Duodenal mucosa (tissue), 2 donors: ENCODE results near the gene TGM2.

Experiments used
- H3K27ac ChIP-seq: one replicate; pipeline ENCODE4 v1.7.0; 2013; ENCODE audit warnings: low read depth, low read length
- H3K27me3 ChIP-seq, 2 donors: one replicate each; pipeline ENCODE4 v1.7.0; 2013; ENCODE audit warnings: low read length in 2 of 2, control low read depth in 1 of 2; ENCODE audit not compliant: insufficient read depth in 2 of 2, control insufficient read depth in 1 of 2
- H3K36me3 ChIP-seq, 2 donors: one replicate each; pipeline ENCODE4 v1.7.0; 2013; ENCODE audit warnings: low read length in 2 of 2, control low read depth in 1 of 2; ENCODE audit not compliant: insufficient read depth in 2 of 2, control insufficient read depth in 1 of 2
- H3K4me1 ChIP-seq, 2 donors: one replicate each; pipeline ENCODE4 v1.7.0; 2013; ENCODE audit warnings: low read length in 2 of 2, control low read depth in 1 of 2; ENCODE audit not compliant: insufficient read depth in 2 of 2, control insufficient read depth in 1 of 2
- H3K4me3 ChIP-seq, 2 donors: one replicate each; pipeline ENCODE4 v1.7.0; 2013; ENCODE audit warnings: low read length in 2 of 2, low read depth in 1 of 2
- H3K9ac ChIP-seq, 2 donors: one replicate each; pipeline ENCODE4 v1.7.0; 2013; ENCODE audit warnings: low read length in 2 of 2, low read depth in 1 of 2
- H3K9me3 ChIP-seq, 2 donors: one replicate each; pipeline ENCODE4 v1.7.0; 2013; ENCODE audit warnings: low read length in 2 of 2, control low read depth in 1 of 2; ENCODE audit not compliant: control insufficient read depth in 1 of 2

TGM2 gene

DNA sequence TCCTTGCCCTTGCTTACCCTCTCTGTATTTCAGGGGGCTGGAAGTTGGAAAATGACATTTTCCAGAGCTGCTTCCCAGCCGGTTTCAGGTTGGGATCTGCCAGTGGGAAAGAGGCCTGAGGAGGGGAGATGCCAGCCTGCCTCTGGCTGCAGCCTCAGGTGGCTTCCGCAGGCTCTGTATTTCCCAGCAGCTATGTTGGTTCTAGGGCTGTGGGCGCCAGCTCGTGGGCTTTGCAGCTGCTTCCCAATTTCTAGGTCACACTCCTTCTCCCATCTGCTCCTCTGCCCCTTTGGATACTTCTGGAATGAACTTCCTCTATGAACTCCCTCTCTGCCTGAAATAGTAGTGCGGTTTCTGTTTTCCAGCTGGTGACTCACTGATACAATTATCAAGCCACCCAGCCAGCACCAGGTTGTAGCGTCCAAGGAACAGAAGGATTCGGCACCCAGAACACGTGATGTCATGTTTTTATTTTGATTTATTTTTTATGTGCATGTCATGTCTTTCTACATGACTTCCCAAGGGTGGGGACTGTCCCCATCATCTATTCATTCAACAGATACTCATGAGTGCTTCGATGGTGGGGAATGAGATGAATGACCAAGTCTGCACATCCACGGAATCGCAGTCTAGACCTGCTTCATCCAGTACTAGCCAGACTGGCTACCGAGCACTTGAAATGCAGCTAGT is 38.0 kb downstream of the TGM2 start:
- Histone ChIP-seq H3K27me3 (no peaks in the 10 kb centered on the region), H3K4me3 (no peak overlapping the region), H3K9me3 (no peaks in the 10 kb centered on the region), H3K36me3 (peaks cover 0 to 11% of the 10 kb centered on the region in 2 donors), H3K4me1 (peaks cover 18 to 30% of the 10 kb centered on the region in 2 donors), H3K9ac (no peak overlapping the region), H3K27ac (peak overlapping the region; percentile 61)

- Histone ChIP-seq H3K36me3 (peaks cover 0 to 11% of the 10 kb centered on the region in 2 donors), H3K9ac (no peak overlapping the region), H3K27me3 (no peaks in the 10 kb centered on the region), H3K4me1 (peaks cover 18 to 30% of the 10 kb centered on the region in 2 donors), H3K9me3 (no peaks in the 10 kb centered on the region), H3K4me3 (no peak overlapping the region), H3K27ac (peak overlapping the region; percentile 61)
These were observed 38.7 kb downstream of the TGM2 start for GRCh38 chr20:38126146-38126921.

GRCh38 chr20:38125157-38126056 is 39.7 kb downstream of the TGM2 start:
- no peak overlapping the region for H3K9ac ChIP-seq

DNA sequence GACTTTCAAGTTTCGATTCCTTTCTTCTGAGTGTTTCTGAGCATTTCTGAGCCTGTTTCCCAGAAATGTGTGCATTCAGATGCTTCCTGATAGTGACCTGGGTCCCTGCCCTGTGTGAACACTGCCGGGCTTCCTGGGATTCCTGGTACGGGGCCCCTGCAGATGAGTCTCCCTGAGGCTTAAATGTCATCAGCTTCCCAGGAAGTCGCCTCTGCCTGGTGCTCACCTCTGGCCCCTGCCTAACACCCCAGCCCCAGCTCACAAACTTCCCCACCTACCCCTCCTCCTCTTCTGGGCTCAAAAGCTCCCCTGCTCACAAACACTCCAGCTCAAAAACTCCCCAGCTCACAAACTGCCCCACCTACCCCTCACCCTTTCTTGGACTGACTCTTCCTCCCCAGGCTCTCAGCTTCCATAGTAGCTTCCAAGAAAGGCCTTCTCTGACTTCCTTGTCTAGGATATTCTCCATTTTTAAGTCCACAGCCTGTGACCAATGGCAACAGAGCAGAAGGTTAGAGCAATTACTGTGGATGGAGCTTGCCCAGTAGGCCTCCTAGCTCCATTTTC is 42.0 kb downstream of the TGM2 start:
- H3K9ac ChIP-seq, result no peak overlapping the region
- H3K27me3 ChIP-seq, result no peaks in the 10 kb centered on the region
- H3K27ac ChIP-seq, result peak overlapping the region; percentile 42
- H3K4me3 ChIP-seq, result no peak overlapping the region
- H3K36me3 ChIP-seq, result no peaks in the 10 kb centered on the region
- H3K4me1 ChIP-seq, result peaks cover 18 to 30% of the 10 kb centered on the region in 2 donors
- no peaks in the 10 kb centered on the region for H3K9me3 ChIP-seq

More at GRCh38 chr20:38125157-38126056, 39.7 kb downstream of the TGM2 start:
- H3K36me3 ChIP-seq, result peaks cover 0 to 9% of the 10 kb centered on the region in 2 donors
- H3K27me3 ChIP-seq, result no peaks in the 10 kb centered on the region
- no peak overlapping the region for H3K4me3 ChIP-seq
- H3K27ac ChIP-seq, result peak overlapping the region; percentile 6
- peaks cover 18 to 30% of the 10 kb centered on the region in 2 donors for H3K4me1 ChIP-seq
- H3K9me3 ChIP-seq, result no peaks in the 10 kb centered on the region

- H3K9me3 ChIP-seq, result no peaks in the 10 kb centered on the region
- no peaks in the 10 kb centered on the region for H3K36me3 ChIP-seq
- H3K27me3 ChIP-seq, result no peaks in the 10 kb centered on the region
- H3K4me3 ChIP-seq, result no peak overlapping the region
- peaks cover 15 to 23% of the 10 kb centered on the region in 2 donors for H3K4me1 ChIP-seq
- H3K9ac ChIP-seq, result no peak overlapping the region
- no peak overlapping the region for H3K27ac ChIP-seq
These were observed 43.3 kb downstream of the TGM2 start for GRCh38 chr20:38121741-38122140.

GRCh38 chr20:38120625-38120988 is 44.5 kb downstream of the TGM2 start:
- H3K4me1 ChIP-seq, result peaks cover 5 to 13% of the 10 kb centered on the region in 2 donors
- no peaks in the 10 kb centered on the region for H3K36me3 ChIP-seq
- H3K9ac ChIP-seq, result no peak overlapping the region
- H3K4me3 ChIP-seq, result no peak overlapping the region
- H3K27ac ChIP-seq, result no peak overlapping the region
- no peaks in the 10 kb centered on the region for H3K9me3 ChIP-seq
- no peaks in the 10 kb centered on the region for H3K27me3 ChIP-seq

DNA sequence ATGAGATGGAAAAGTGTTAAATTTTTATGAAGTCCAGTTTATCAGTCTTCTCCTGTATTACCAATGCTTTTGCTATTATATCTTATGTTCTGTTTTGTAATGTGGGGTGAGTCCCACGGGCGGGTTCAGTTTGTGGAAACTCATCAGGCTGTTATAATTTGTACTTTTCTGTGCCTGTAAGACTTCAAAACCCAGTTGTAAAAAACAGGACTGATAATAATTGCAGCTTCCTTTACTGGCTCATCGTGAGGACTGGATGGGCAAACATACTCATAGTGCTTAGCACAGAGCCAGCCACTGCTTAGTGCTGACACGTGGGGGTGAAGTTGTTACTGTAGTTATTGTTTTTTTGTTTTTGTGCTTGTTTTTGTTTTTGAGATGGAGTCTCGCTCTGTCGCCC is 45.6 kb downstream of the TGM2 start:
- Histone ChIP-seq H3K9me3 (no peaks in the 10 kb centered on the region), H3K9ac (no peak overlapping the region), H3K27me3 (no peaks in the 10 kb centered on the region), H3K27ac (no peak overlapping the region), H3K4me3 (no peak overlapping the region), H3K4me1 (peaks cover 0 to 5% of the 10 kb centered on the region in 2 donors), H3K36me3 (no peaks in the 10 kb centered on the region)

DNA sequence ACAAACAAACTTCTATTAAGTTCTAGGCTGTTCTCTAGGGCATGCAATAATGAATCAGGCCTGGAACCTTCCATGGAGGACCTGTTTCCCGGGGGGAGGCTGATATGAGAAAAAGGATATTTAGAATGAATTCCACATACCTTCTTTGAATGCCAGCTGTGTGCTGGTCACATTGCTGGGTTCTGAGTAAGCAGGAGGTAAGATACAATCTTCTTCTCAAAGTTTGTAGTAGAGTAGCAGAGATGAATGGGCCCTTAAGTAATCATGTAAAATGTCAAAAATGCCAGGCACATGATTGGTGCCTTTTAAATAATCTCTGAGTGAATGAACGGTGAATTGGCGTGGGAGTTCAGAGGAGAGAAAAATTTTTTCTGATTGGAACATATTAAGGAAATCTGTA is 47.4 kb downstream of the TGM2 start:
- H3K4me1 ChIP-seq, result peaks cover 4 to 11% of the 10 kb centered on the region in 2 donors
- no peak overlapping the region for H3K27ac ChIP-seq
- no peaks in the 10 kb centered on the region for H3K27me3 ChIP-seq
- H3K9me3 ChIP-seq, result no peaks in the 10 kb centered on the region
- no peaks in the 10 kb centered on the region for H3K36me3 ChIP-seq
- H3K9ac ChIP-seq, result no peak overlapping the region
- H3K4me3 ChIP-seq, result no peak overlapping the region

DNA sequence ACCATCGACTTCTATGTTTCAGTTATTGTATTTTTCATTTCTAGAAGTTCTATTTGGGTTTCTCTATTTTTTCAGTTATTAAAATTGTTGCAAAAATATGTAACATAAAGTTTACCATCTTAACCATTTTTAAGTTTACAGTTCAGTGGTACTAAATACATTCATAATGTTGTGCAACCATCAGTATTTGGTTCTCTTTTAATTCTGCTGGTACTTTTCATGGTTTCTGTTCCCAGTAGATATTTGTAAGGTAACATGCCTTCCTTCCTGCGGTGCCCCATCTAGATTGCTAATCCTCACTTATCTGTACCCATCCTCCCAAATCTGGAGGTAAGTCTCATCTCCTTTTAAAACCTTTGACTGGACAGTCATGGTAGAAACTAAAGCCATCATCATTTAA is 47.9 kb downstream of the TGM2 start:
- no peak overlapping the region for H3K27ac ChIP-seq

More for the DNA sequence above, 47.9 kb downstream of the TGM2 start:
- H3K36me3 ChIP-seq, result no peaks in the 10 kb centered on the region
- peaks cover 4 to 11% of the 10 kb centered on the region in 2 donors for H3K4me1 ChIP-seq
- no peak overlapping the region for H3K9ac ChIP-seq
- H3K4me3 ChIP-seq, result no peak overlapping the region
- no peaks in the 10 kb centered on the region for H3K9me3 ChIP-seq
- no peaks in the 10 kb centered on the region for H3K27me3 ChIP-seq
